Ammon's horn (tissue), 1 donor: ENCODE measurements around the gene WTAP.
A peak's percentile ranks its signal among the peaks of the same experiment; 100 is the strongest.
"Not testable (repeated sequence)": the region's sequence is repeated elsewhere in the genome, so short reads cannot be mapped to it uniquely, and the experiment has no call there.

ENCODE experiments used
- DNase-seq: peaks from one replicate; pipeline ENCODE4 v3.0.0-alpha.2; 2016; ENCODE audit warnings: low spot score

WTAP gene

GRCh38 chr6:159693894-159694545 is 33.3 kb upstream of the WTAP start:
- peak; percentile 33 for DNase-seq

GRCh38 chr6:159695984-159696383 is 31.3 kb upstream of the WTAP start:
- DNase-seq = no peak

DNA sequence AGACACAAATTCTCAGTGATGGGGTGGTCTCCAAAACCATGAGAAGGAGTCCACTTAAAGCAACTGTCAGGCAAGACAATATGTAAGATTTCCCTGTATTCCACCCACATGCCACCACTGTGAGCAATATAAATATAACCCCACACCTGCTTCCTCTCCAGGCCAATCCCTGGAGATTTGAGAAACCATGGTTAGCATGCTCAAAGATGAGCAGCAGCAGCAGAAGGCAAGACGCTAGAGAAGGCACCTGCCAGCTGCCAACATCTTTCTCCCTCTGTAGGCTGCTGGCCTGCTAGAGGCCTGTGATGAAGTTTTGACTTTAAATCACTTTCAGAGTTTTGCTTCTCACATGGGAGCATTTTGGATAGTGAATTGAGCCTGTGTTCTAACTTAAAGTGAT is 26.3 kb upstream of the WTAP start:
- DNase-seq = no peak

DNA sequence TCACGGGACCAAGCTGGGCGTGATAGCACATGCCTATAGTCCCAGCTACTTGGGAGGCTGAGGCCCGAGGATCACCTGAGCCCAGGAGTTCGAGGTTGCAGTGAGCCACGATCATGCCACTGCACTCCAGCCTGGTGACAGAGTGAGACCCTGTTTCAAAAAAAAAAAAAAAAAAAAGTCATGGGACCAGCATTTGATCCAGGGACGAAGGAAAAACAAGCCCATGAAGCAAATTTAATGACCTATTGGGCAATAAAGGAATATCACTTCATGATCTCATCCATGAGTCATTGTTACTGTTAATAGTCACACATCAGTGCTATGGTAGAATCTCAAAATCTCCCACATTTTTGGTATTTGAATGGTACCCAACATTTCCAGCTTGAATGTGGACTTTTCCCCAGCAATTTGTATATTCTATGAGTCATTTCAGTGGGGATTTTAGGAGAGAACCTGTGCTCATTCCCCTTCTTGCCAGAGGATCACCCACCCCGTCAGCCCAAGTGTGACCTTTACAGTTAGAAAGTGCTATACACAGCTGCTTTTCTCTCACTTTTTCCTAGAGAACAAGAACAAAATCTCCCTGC is 25.8 kb upstream of the WTAP start:
- no peak for DNase-seq

- not testable (repeated sequence) for DNase-seq
Measured at GRCh38 chr6:159710603-159711002, 16.7 kb upstream of the WTAP start.

GRCh38 chr6:159712389-159712788 is 14.9 kb upstream of the WTAP start:
- not testable (repeated sequence) for DNase-seq

- no peak for DNase-seq
Measured at GRCh38 chr6:159713984-159714383, 13.3 kb upstream of the WTAP start.

DNA sequence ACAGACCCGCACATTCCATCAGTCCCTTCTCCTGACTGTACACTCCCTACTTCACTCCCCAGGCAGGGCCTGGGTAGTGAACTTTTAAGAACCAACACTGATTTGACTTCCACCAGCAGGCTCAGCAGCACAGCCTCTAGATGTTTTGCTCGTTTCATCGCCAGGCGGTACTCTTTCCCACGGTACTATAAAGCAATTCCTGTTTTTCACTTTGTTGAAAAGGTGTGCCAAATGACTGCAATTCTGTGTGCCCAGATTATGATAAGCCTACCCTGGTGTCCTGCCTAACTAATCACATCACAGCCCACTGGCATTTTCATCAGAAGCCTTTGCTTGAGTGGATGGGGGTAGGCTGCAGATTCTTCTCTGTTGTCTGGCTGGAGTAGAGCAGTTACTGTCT is 12.9 kb upstream of the WTAP start:
- no peak for DNase-seq

GRCh38 chr6:159715166-159715565 is 12.1 kb upstream of the WTAP start:
- DNase-seq = no peak

DNA sequence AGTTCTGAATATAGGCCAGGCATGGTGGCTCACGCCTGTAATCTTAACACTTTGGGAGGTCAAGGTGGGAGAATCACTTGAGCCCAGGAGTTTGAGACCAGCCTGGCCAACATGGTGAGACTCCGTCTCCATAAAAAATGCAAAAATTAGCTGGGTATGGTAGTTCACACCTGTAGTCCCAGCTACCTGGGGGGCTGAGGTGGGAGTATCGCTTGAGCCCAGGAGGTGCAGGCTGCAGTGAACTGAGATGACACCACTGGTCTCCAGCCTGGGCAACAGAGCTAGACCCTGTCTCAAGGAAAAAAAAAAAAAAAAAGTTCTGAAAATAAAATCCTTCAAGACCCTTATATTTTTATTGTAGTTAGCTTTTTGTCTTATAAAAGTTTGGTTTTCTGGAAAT is 11.7 kb upstream of the WTAP start:
- no peak for DNase-seq

- DNase-seq = peak; percentile 83
Measured at GRCh38 chr6:159716247-159717096, 10.8 kb upstream of the WTAP start.

DNA sequence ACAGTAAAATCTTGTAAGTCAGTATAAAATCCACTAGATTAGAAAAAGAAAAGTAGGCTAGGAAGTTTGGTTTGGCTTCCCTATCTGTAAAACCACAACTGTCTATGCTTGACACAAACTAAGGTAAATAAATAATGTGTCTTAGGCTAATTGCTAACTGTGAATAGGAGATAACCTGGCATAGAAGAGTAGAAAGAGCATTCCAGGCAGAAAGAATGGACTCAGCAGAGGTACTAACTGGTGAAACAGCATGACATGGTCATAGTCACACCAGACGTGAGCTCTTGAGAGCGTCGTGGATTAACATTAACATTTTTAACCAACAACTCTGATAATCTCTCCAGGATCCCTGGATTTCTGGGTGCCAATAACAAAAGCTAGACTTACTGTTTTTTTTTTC is 8.7 kb upstream of the WTAP start:
- DNase-seq = no peak

DNA sequence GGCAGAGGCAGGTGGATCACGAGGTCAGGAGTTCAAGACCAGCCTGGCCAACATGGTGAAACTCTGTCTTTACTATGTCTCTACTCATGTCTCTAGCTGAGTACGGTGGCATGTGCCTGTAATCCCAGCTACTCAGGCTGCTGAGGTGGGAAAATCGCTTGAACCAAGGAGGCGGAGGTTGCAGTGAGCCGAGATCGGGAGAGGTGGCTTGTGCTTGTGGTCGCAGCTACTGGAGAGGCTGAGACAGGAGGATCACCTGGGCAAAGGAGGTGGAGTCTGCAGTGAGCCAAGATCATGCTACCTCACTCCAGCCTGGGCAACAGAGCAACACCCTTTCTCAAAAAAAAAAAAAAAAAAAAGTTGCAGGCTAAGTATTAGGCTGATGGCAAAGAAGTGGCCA is 8.0 kb upstream of the WTAP start:
- no peak for DNase-seq

DNA sequence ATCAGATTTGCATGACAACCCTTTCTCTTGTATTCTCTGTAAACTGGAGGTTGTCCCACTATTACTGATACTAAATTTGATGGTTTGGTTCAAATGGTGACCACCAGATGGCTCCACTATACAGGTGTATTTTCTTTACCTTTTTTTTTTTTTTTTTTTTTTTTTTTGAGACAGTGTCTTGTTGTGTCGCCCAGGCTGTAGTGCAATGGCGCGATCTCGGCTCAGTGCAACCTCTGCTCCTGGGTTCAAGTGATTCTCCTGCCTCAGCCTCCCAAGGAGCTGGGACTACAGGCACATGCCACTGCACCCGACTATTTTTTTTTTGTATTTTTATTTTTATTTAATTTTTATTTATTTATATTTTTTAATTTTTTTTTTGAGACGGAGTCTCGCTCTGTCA is 6.6 kb upstream of the WTAP start:
- DNase-seq = no peak

DNA sequence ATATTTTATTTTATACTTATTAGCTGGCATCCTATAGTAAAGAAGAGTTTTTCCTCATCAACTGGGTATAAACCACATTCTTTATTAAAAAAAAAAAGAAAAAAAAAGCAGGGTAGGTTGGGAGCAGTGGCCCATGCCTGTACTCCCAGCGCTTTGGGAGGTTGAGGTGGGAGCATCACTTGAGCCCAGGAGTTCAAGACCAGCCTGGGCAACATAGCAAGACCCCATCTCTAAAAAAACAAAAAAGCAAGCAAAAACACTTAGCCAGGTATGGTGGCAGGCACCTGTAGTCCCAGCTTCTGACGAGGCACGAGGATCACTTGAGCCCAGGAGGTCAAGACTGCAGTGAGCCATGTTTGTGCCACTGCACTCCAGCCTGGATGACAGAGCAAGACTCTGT is 5.3 kb upstream of the WTAP start:
- not testable (repeated sequence) for DNase-seq

DNA sequence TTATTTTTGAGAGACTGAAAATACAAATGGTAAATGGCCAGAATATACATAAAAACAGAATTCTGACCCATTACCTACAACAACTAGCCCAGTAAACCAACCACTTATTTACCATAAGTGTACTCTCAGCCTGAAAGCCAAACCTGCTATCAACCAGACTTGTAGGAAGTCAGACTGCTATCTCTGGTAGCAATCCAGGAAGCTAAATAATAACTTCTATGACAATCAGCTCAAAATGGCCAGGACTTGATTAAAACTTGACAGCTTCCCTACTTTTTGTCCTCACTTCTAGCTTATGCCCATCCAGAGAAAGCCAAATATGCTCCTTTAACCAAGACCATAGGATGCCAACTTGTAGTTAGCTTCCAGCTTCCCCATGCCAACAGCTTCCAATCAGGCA is 4.7 kb upstream of the WTAP start:
- DNase-seq = no peak

DNA sequence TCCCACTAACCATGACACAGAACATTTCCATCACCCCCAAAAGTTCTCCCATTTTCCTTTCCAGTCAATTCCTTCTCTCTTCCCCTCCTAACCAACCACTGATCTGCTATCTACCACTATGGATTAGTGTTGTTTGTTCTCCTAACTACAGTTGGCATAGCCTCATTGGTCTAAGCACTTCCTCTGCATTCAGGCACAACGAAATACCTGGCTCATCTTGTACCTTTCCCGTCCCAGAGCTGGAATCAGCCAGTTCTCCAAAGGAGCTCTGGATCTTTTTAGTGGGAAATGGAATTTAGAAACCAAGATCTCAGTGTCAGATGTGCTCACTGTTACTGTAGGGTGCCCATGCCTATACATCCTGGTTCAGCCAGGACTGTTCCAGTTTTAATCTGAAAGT is 4.0 kb upstream of the WTAP start:
- no peak for DNase-seq

DNA sequence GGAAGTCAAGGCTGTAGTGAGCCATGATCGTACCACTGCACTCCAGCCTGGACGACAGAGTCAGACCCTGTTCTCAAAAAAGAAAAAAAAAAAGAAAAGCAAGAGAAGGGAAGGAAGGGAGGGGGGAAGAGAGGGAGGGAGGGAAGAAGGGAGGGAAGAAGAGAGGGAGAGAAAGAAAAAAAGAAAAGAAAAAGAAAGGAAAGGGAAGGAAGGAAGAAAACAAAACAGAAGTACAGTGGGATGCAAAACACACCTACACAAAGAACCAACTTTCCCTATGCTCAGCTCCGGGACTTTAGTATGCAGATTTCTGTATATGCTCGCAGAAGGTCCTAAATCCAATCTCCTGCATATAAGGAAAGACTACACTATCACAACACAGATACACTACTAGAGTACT is 2.5 kb upstream of the WTAP start:
- DNase-seq = no peak

DNA sequence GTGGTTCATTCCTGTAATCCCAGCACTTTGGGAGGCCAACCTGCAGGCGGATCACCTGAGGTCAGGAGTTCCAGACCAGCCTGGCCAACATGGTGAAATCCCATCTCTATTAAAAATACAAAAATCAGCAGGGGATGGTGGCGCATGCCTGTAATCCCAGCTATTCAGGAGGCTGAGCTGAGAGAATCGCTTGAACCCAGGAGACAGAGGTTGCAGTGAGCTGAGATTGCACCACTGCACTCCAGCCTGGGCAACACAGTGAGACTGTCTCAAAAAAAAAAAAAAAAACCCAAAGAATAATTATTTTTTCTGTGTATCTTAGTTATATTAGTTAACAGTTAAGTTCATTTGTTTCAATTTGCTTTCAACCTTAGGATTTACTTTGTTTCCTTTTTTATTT is 2.1 kb upstream of the WTAP start:
- not testable (repeated sequence) for DNase-seq

GRCh38 chr6:159726255-159726917 is 920 bp upstream of the WTAP start:
- no peak for DNase-seq

DNA sequence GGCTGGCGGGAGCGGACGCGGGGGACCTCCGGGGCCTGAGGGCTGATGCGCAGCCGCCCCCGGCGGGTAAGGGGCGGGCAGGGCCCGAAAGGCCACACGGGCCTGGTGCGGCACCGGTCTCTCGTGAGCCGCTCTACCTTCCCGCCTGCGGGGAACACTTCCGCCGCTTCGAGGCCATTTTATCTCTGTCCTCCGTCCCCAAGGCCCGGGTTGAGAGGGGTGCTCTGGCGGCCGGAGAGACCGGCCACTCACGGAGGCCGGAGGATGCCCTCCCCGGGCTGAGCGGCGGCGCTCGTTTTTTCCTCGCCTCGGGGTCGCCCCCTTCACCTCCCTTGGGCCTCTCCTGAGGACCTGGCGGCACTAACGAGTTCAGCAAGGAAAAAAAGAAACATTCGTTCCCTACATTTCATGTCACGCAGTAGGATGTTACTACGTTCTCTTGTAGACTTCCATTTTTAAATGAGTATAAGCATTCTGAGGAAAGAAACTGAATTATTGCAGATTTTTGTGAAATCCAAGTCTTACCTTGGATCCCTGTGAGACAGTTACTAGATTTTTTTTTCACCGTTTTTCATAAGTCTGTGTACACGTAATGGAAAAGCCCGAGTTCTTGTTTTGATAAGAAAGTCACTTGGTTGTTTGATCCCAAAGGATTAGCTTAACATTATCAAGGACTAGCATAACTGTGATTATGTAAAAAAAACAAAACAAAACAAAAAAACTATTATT is 575 bp downstream of the WTAP start:
- no peak for DNase-seq

GRCh38 chr6:159728531-159728964 is 1.2 kb downstream of the WTAP start:
- no peak for DNase-seq
